K562 (cell line): Measurements from ENCODE around the gene HMGN1. TPM values are rescaled to one million over a fixed set of nuclear protein-coding genes. Genes with fewer than 3 reads are reported as not detected.

Source experiments
- ATAC-seq: fragments of 200-7000 bp; cut with Tn5 transposase; 3 replicates; pipeline ENCODE4 v1.9.1; 2020; ENCODE audit warnings: moderate library complexity
- BruUV-seq: library from RNA; stranded (reverse); fragments of 400-500 nt; replicated peaks from 2 replicates; lab custom pipeline; 2021; lab: Mats Ljungman, UMichigan
- CTCF ChIA-PET: fragments of 300-600 bp; formaldehyde crosslinking; extraction: SDS; loops from one replicate; lab custom pipeline; 2021; ENCODE audit warnings: low intra/inter-chr PET ratio; lab: Yijun Ruan, JAX
- POLR2A ChIA-PET: fragments of 300-600, 350-650 bp; sonication (Branson Sonifier 250); formaldehyde crosslinking; extraction: SDS; loops from one replicate; lab custom pipeline; 2021; ENCODE audit warnings: antibody characterized with exemption, inconsistent platforms; lab: Yijun Ruan, JAX
- DNase-seq, 4 experiments: peaks; one replicate each; pipeline versions ENCODE4 v3.0.0 to v3.0.0-alpha.2; 2011 to 2018; ENCODE audit warnings: low spot score in 3 of 4, mixed read lengths in 3 of 4; ENCODE audit errors: extremely low read depth in 1 of 4
- FAIRE-seq: peaks from 2 replicates; lab custom pipeline; 2011; peaks lifted over from hg19 to GRCh38; lab: Jason Lieb, UNC
- H2AFZ ChIP-seq: 2 replicates; pipeline ENCODE4 v1.6.0; 2011; ENCODE audit warnings: low read depth, low read length, control low read depth, inconsistent platforms
- H3K27ac ChIP-seq: fragments of 200-600 bp; 3 replicates; pipeline ENCODE4 v1.8.0; 2011; ENCODE audit warnings: low read depth, mild to moderate bottlenecking, control low read depth, inconsistent platforms, low read length, moderate library complexity, mixed read lengths; ENCODE audit errors: extremely low read depth
- H3K27me3 ChIP-seq, 2 experiments: fragments of 300-600 bp in 1 of 2; 2 replicates in 1 of 2; 3 replicates in 1 of 2; pipeline versions ENCODE4 v1.6.0 to v1.8.0; 2011; ENCODE audit warnings: inconsistent platforms in 2 of 2, low read length in 2 of 2, mild to moderate bottlenecking in 1 of 2, mixed read lengths in 1 of 2, moderate library complexity in 1 of 2; ENCODE audit not compliant: control insufficient read depth in 2 of 2, insufficient read depth in 2 of 2
- H3K36me3 ChIP-seq: fragments of 300-600 bp; 3 replicates; pipeline ENCODE4 v1.8.0; 2011; ENCODE audit warnings: mild to moderate bottlenecking, low read length, inconsistent platforms; ENCODE audit not compliant: control insufficient read depth, insufficient read depth
- H3K4me1 ChIP-seq, 2 experiments: fragments of 200-600 bp in 1 of 2; replicated peaks in 1 of 2; 2 replicates in 1 of 2; 3 replicates in 1 of 2; pipeline versions ENCODE4 v1.5.1 to v1.8.0; 2011; ENCODE audit warnings: inconsistent platforms in 2 of 2, low read length in 2 of 2, mild to moderate bottlenecking in 1 of 2, mixed read lengths in 1 of 2, moderate library complexity in 1 of 2; ENCODE audit not compliant: control insufficient read depth in 2 of 2, insufficient read depth in 2 of 2
- H3K4me2 ChIP-seq: 2 replicates; pipeline ENCODE4 v1.6.1; 2011; ENCODE audit warnings: low read length, control low read depth, inconsistent platforms, mixed read lengths; ENCODE audit not compliant: insufficient read depth
- H3K4me3 ChIP-seq: fragments of 200-600 bp; sonication (generic), shearing (Covaris generic); 2 replicates; pipeline ENCODE4 v1.5.1; 2016; ENCODE audit warnings: control low read depth, inconsistent platforms
- H3K79me2 ChIP-seq: fragments of 200-600 bp; 3 replicates; pipeline ENCODE4 v1.8.0; 2011; ENCODE audit warnings: low read length, inconsistent platforms; ENCODE audit not compliant: control insufficient read depth, insufficient read depth
- H3K9ac ChIP-seq, 2 experiments: 2 replicates each; pipeline versions ENCODE4 v1.6.0 to v1.6.1; 2011; ENCODE audit warnings: low read depth in 2 of 2, low read length in 2 of 2, control low read depth in 1 of 2, inconsistent platforms in 1 of 2, mild to moderate bottlenecking in 1 of 2, mixed read lengths in 1 of 2; ENCODE audit not compliant: insufficient read depth in 1 of 2
- H3K9me1 ChIP-seq: one replicate; pipeline ENCODE4 v1.6.0; 2011; ENCODE audit warnings: inconsistent platforms, mild to moderate bottlenecking, low read length, moderate library complexity; ENCODE audit not compliant: control insufficient read depth, insufficient read depth
- H3K9me3 ChIP-seq: replicated peaks from 2 replicates; pipeline ENCODE4 v1.5.1; 2011; ENCODE audit warnings: low read depth, low read length, inconsistent platforms; ENCODE audit not compliant: control insufficient read depth, insufficient read depth
- H4K20me1 ChIP-seq: replicated peaks from 2 replicates; pipeline ENCODE4 v1.6.1; 2011; ENCODE audit warnings: low read length, inconsistent platforms, mixed read lengths; ENCODE audit not compliant: control insufficient read depth, insufficient read depth
- ATF1 ChIP-seq, 2 experiments: fragments of 450-650 bp in 1 of 2; IDR thresholded peaks; 2 replicates each; pipeline ENCODE4 v1.6.1; 2016; ENCODE audit warnings: missing compliant biosample characterization in 1 of 2, missing genetic modification characterization in 1 of 2
- CCNT2 ChIP-seq: IDR thresholded peaks from 2 replicates; pipeline ENCODE4 v1.6.1; 2011; ENCODE audit warnings: borderline replicate concordance, low read depth, mild to moderate bottlenecking, moderate library complexity, mixed read lengths, low read length; ENCODE audit not compliant: insufficient read length; ENCODE audit errors: extremely low read depth
- FOXM1 ChIP-seq, 2 experiments: fragments of 450-650 bp in 1 of 2; sonication (generic) in 1 of 2; formaldehyde crosslinking in 1 of 2; IDR thresholded peaks; 2 replicates each; pipeline versions ENCODE4 v1.6.1 to v1.9.0; 2017 to 2022; ENCODE audit warnings: low read depth in 2 of 2, mild to moderate bottlenecking in 2 of 2, missing genetic modification reagents in 1 of 2, moderate library complexity in 1 of 2
- LCOR ChIP-seq: sonication (generic); formaldehyde crosslinking; IDR thresholded peaks from 2 replicates; pipeline ENCODE4 v1.8.0; 2022; ENCODE audit warnings: mild to moderate bottlenecking, missing genetic modification reagents
- MYC ChIP-seq, 2 experiments: fragments of 250-450 bp in 1 of 2; sonication (Bioruptor Pico) in 1 of 2; IDR thresholded peaks; 2 replicates each; pipeline versions ENCODE4 v1.5.1 to v1.6.1; 2012 to 2021; ENCODE audit warnings: low read depth in 2 of 2, borderline replicate concordance in 1 of 2, improper control_type of control experiment in 1 of 2, low read length in 1 of 2, mild to moderate bottlenecking in 1 of 2, moderate library complexity in 1 of 2
- NCOA2 ChIP-seq, 2 experiments: fragments of 450-650 bp; IDR thresholded peaks; 2 replicates each; pipeline ENCODE4 v1.6.1; 2018; ENCODE audit warnings: mild to moderate bottlenecking in 2 of 2, moderate library complexity in 1 of 2; ENCODE audit not compliant: partially characterized antibody in 2 of 2
- PHF21A ChIP-seq: fragments of 450-650 bp; IDR thresholded peaks from 2 replicates; pipeline ENCODE4 v1.6.1; 2017; ENCODE audit warnings: low read depth, borderline replicate concordance
- PRDM10 ChIP-seq: fragments of 450-650 bp; IDR thresholded peaks from 2 replicates; pipeline ENCODE4 v1.6.1; 2018; ENCODE audit not compliant: partially characterized antibody
- RBFOX2 ChIP-seq: fragments of 200-400 bp; formaldehyde crosslinking; IDR thresholded peaks from 2 replicates; pipeline ENCODE4 v1.6.1; 2017; ENCODE audit warnings: low read depth, mild to moderate bottlenecking, low read length, moderate library complexity
- TARDBP ChIP-seq: fragments of 450-650 bp; IDR thresholded peaks from 2 replicates; pipeline ENCODE4 v1.6.1; 2016
- TSC22D4 ChIP-seq: fragments of 450-650 bp; IDR thresholded peaks from 2 replicates; pipeline ENCODE4 v1.6.1; 2016; ENCODE audit warnings: missing genetic modification characterization, missing biosample characterization, control low read depth
- YY1 ChIP-seq, 3 experiments: IDR thresholded peaks; 2 replicates each; pipeline ENCODE4 v1.6.1; 2011; ENCODE audit warnings: low read length in 2 of 3, mild to moderate bottlenecking in 2 of 3, moderate library complexity in 2 of 3, borderline replicate concordance in 1 of 3, control low read depth in 1 of 3, low read depth in 1 of 3; ENCODE audit not compliant: insufficient read depth in 3 of 3, insufficient replicate concordance in 2 of 3, control insufficient read depth in 1 of 3, insufficient read length in 1 of 3; ENCODE audit errors: extremely low read depth in 1 of 3
- ZBTB7A ChIP-seq: IDR thresholded peaks from 2 replicates; pipeline ENCODE4 v1.6.1; 2011; ENCODE audit warnings: low read depth, mild to moderate bottlenecking, low read length, moderate library complexity, borderline replicate concordance; ENCODE audit not compliant: control insufficient read depth
- ZEB2 ChIP-seq: fragments of 450-650 bp; IDR thresholded peaks from 2 replicates; pipeline ENCODE4 v1.6.1; 2016
- WGBS: fragments of 100-300 bp; shearing (Covaris generic); methylation state at CpG from one replicate; pipeline ENCODE4 v1.1.6; 2016; ENCODE audit warnings: low coverage, mixed read lengths; ENCODE audit not compliant: insufficient coverage; ENCODE audit errors: missing lambda C conversion rate; 5-methylcytosine and 5-hydroxymethylcytosine counted together
- in situ Hi-C: fragments of 300-500 bp; cut with MboI; formaldehyde crosslinking; loops from 4 replicates; pipeline ENCODE4 v1.15.0; 2018; ENCODE audit warnings: inconsistent platforms, mixed read lengths
- intact Hi-C: fragments of 100-400 bp; cut with micrococcal nuclease; formaldehyde crosslinking; loops from 2 replicates; pipeline ENCODE4 v1.14.2; 2022
- polyA plus RNA-seq, 8 experiments: library from polyadenylated mRNA; depleted of rRNA in 4 of 8; stranded (reverse) in 5 of 8; unstranded in 3 of 8; fragments of >200 nt; fragmentation: Nextera tagmentation in 2 of 8; fragmentation: Illumina TruSeq in 1 of 8; extraction: Ambion mirVana in 2 of 8; extraction: Trizol in 1 of 8; gene quantifications; 2 replicates each; pipeline versions ENCODE4 v1.2.1 to v1.2.3, GENCODE V29; 2011 to 2014; ENCODE audit warnings: inconsistent platforms in 1 of 8, missing spikeins in 1 of 8
- total RNA-seq, 7 experiments: library from RNA; depleted of rRNA in 6 of 7; stranded (reverse); fragments of >200 nt in 6 of 7; fragmentation: Illumina TruSeq in 2 of 7; extraction: Trizol in 2 of 7; gene quantifications; 2 replicates each; pipeline versions ENCODE4 v1.2.1 to v1.2.3, GENCODE V29; 2011 to 2021; ENCODE audit warnings: low replicate concordance in 1 of 7

Gene HMGN1
- total and polyA plus RNA-seq, 9 of the 15 experiments (the other 6 are each of a cell fraction or from before 2014, with no cell fraction given): 124 to 626 (median 498) TPM

GRCh38 chr21:39312112-39313041, 36.5 kb downstream of the HMGN1 start:
- Histone ChIP-seq H3K4me3 (peak overlapping the region; percentile 62), H3K36me3 (peaks cover 40% of the 10 kb centered on the region), H3K9ac (peak overlapping the region; percentile 95 to 98), H4K20me1 (peaks cover 9% of the 10 kb centered on the region), H3K4me1 (peaks cover 22 to 29% of the 10 kb centered on the region in 2 experiments), H3K27me3 (no peaks in the 10 kb centered on the region), H3K79me2 (peaks cover 69% of the 10 kb centered on the region), H3K27ac (peak overlapping the region; percentile 97; the same call in 2 of the 3 replicates), H3K4me2 (peak overlapping the region; percentile 99), H2AFZ (no peak overlapping the region), H3K9me3 (no peaks in the 10 kb centered on the region), H3K9me1 (no peaks in the 10 kb centered on the region)
- CTCF ChIA-PET: interaction anchor here (1.7 kb wide), 1 partner anchor 76 kb away, joined by 14 read pairs; no protein-coding TSS in a partner anchor
- no TSS peak for BruUV-seq
- FAIRE-seq (peak; percentile 80), DNase-seq (peak; percentile 96 to 100 (median 100)), ATAC-seq (peak; percentile 86)
- in situ Hi-C loops: no loop called here
- intact Hi-C loops: loop anchor here (1.0 to 10.0 kb wide), 5 partner anchors 36 to 128 kb away; partner anchors contain the start of genes HMGN1 and PSMG1
- WGBS: under 1% methylated on average over 37 of the region's 65 CpGs
- POLR2A ChIA-PET: interaction anchor here (0.7 to 7.1 kb wide), 12 partner anchors 11 to 128 kb away, joined by 3 to 73 read pairs (median 4); partner anchors contain the start of gene HMGN1
- TF ChIP-seq PRDM10 (peak; percentile 97), ATF1 (CRISPR knock-in tag; IDR thresholded peaks at IDR 0.05) (no peak), ATF1 (tag; IDR thresholded peaks at IDR 0.05) (peak; percentile 68), FOXM1 (IDR thresholded peaks at IDR 0.05; ENCODE audit: low read depth) (peak; percentile 41), FOXM1 (CRISPR knock-in tag; IDR thresholded peaks at IDR 0.05; ENCODE audit: low read depth) (no peak), MYC (IDR thresholded peaks at IDR 0.05; ENCODE audit: low read depth, low read length) (0 out of 2 replicates have a peak, but pooled peaks have one; percentile 44), MYC (CRISPR knock-in tag; IDR thresholded peaks at IDR 0.05; ENCODE audit: borderline replicate concordance, low read depth) (no peak), LCOR (CRISPR knock-in tag) (no peak), TSC22D4 (tag) (no peak), TARDBP (peak; percentile 96), PHF21A (peak; percentile 57; the same call in 1 of the 2 replicates), CCNT2 (peak; percentile 73), ZBTB7A (peak; percentile 91; the same call in 1 of the 2 replicates), RBFOX2 (peak; percentile 84), ZEB2 (0 out of 2 replicates have a peak, but pooled peaks have one; percentile 30), NCOA2 (IDR thresholded peaks at IDR 0.05; ENCODE audit: partially characterized antibody in 2 of 2) (no peak), YY1 (IDR thresholded peaks at IDR 0.05; ENCODE audit: borderline replicate concordance in 1 of 3, control insufficient read depth in 1 of 3, extremely low read depth in 1 of 3, insufficient read depth in 3 of 3, insufficient read length in 1 of 3, insufficient replicate concordance in 2 of 3, low read depth in 1 of 3, low read length in 2 of 3) (peak in 1 of 3 experiments; percentile 54)
